Measurements from ENCODE around the gene JPH3. TPM values are rescaled to one million over a fixed set of nuclear protein-coding genes. Genes with fewer than 3 reads are reported as not detected.

JPH3 gene
- total RNA-seq, 1 experiment from 2014 or later = 39.0 TPM

DNA sequence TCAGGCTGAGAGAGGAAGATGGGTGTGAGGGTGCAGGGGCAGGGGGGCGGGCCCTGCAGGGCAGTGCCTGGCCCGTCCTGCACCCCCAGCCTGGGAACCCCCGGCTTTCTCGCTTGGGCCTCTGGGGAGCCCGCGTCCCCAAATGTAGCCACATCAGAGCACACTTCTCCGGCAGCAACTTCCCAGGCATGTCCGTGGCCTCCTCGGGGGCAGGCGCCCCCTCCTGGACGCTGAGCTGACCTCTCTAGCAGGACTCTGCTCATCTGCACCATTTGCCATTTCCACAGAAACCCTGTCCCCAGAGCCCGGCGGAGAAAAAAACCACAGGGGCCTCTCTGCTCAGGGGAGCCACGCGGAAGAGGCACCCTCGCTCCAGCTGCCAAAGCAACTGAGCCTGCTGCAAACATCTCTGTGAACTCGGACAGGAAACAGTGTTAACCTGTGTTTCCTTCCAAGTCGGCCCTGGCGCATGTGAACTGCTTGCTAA is 100.1 kb downstream of the JPH3 start:
- H3K4me1 Mint-ChIP-seq = peaks cover 8% of the 10 kb centered on the region
- ATAC-seq (peak; percentile 74), DNase-seq (ENCODE audit: low spot score) (peak; percentile 74)
- ChIA-PET POLR2A (no interaction called here), CTCF (interaction anchor here (0.6 to 3.2 kb wide), 16 partner anchors 8 to 169 kb away, joined by 3 to 13 read pairs (median 4); no protein-coding TSS in a partner anchor)
- H3K4me3 Mint-ChIP-seq = no peak overlapping the region
- no peaks in the 10 kb centered on the region for H3K9me3 Mint-ChIP-seq
- TF ChIP-seq NR1H2 (CRISPR knock-in tag; IDR thresholded peaks at IDR 0.05) = no peak
- TF ChIP-seq, protein P1, sequence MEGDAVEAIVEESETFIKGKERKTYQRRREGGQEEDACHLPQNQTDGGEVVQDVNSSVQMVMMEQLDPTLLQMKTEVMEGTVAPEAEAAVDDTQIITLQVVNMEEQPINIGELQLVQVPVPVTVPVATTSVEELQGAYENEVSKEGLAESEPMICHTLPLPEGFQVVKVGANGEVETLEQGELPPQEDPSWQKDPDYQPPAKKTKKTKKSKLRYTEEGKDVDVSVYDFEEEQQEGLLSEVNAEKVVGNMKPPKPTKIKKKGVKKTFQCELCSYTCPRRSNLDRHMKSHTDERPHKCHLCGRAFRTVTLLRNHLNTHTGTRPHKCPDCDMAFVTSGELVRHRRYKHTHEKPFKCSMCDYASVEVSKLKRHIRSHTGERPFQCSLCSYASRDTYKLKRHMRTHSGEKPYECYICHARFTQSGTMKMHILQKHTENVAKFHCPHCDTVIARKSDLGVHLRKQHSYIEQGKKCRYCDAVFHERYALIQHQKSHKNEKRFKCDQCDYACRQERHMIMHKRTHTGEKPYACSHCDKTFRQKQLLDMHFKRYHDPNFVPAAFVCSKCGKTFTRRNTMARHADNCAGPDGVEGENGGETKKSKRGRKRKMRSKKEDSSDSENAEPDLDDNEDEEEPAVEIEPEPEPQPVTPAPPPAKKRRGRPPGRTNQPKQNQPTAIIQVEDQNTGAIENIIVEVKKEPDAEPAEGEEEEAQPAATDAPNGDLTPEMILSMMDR (IDR thresholded peaks at IDR 0.05) = peak; percentile 39; the same call in 1 of the 2 replicates
- H3K27me3 Mint-ChIP-seq (ENCODE audit: low read depth) = no peaks in the 10 kb centered on the region
- peaks cover 12% of the 10 kb centered on the region for H3K36me3 Mint-ChIP-seq
- peak overlapping the region; percentile 53; the same call in 1 of the 2 replicates for H3K27ac Mint-ChIP-seq

DNA sequence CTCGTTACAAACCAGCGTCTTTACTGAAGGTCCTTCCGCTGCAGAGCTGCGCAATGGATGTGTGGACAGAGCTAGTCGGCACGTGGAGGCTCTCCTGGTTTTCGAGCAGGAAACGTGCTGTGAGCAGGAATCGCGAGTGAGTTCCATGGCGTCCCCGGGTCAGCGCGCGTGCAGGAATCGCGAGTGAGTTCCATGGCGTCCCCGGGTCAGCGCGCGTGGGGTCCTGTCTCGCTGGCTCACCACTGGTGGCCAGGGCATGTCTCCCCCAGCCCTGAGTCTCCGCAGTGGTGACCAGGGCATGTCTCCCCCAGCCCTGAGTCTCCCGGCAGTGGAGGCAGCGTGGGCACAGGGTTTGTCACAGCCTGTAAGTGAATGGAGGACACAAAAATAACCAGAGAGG is 100.8 kb downstream of the JPH3 start:
- Mint-ChIP-seq H3K4me1 (peaks cover 8% of the 10 kb centered on the region), H3K9me3 (no peaks in the 10 kb centered on the region), H3K36me3 (peaks cover 17% of the 10 kb centered on the region), H3K4me3 (no peak overlapping the region), H3K27ac (0 out of 2 replicates have a peak overlapping the region, but pooled peaks have one; percentile 84), H3K27me3 (ENCODE audit: low read depth) (no peaks in the 10 kb centered on the region)
- DNase-seq (ENCODE audit: low spot score) = no peak
- CTCF ChIA-PET = interaction anchor here (0.8 to 3.2 kb wide), 8 partner anchors 10 to 132 kb away, joined by 3 to 13 read pairs (median 8); no protein-coding TSS in a partner anchor
- POLR2A ChIA-PET = interaction anchor here (0.5 kb wide), 1 partner anchor 142 kb away, joined by 3 read pairs; no protein-coding TSS in a partner anchor
- no peak for ATAC-seq
- TF ChIP-seq, protein P2, sequence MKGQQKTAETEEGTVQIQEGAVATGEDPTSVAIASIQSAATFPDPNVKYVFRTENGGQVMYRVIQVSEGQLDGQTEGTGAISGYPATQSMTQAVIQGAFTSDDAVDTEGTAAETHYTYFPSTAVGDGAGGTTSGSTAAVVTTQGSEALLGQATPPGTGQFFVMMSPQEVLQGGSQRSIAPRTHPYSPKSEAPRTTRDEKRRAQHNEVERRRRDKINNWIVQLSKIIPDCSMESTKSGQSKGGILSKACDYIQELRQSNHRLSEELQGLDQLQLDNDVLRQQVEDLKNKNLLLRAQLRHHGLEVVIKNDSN (CRISPR knock-in tag; IDR thresholded peaks at IDR 0.05) = no peak
- TF ChIP-seq ZNF232 (CRISPR knock-in tag; IDR thresholded peaks at IDR 0.05) (no peak), JAZF1 (CRISPR knock-in tag; IDR thresholded peaks at IDR 0.05) (no peak), SMAD4 (CRISPR knock-in tag; IDR thresholded peaks at IDR 0.05) (no peak), SOX15 (CRISPR knock-in tag; IDR thresholded peaks at IDR 0.05) (no peak), NFYB (CRISPR knock-in tag; conservative IDR thresholded peaks at IDR 0.05; ENCODE audit: low read depth) (no peak)
- TF ChIP-seq, protein P3, sequence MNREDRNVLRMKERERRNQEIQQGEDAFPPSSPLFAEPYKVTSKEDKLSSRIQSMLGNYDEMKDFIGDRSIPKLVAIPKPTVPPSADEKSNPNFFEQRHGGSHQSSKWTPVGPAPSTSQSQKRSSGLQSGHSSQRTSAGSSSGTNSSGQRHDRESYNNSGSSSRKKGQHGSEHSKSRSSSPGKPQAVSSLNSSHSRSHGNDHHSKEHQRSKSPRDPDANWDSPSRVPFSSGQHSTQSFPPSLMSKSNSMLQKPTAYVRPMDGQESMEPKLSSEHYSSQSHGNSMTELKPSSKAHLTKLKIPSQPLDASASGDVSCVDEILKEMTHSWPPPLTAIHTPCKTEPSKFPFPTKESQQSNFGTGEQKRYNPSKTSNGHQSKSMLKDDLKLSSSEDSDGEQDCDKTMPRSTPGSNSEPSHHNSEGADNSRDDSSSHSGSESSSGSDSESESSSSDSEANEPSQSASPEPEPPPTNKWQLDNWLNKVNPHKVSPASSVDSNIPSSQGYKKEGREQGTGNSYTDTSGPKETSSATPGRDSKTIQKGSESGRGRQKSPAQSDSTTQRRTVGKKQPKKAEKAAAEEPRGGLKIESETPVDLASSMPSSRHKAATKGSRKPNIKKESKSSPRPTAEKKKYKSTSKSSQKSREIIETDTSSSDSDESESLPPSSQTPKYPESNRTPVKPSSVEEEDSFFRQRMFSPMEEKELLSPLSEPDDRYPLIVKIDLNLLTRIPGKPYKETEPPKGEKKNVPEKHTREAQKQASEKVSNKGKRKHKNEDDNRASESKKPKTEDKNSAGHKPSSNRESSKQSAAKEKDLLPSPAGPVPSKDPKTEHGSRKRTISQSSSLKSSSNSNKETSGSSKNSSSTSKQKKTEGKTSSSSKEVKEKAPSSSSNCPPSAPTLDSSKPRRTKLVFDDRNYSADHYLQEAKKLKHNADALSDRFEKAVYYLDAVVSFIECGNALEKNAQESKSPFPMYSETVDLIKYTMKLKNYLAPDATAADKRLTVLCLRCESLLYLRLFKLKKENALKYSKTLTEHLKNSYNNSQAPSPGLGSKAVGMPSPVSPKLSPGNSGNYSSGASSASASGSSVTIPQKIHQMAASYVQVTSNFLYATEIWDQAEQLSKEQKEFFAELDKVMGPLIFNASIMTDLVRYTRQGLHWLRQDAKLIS (CRISPR knock-in tag; IDR thresholded peaks at IDR 0.05; ENCODE audit: borderline replicate concordance) = no peak
- TF ChIP-seq, protein P4, sequence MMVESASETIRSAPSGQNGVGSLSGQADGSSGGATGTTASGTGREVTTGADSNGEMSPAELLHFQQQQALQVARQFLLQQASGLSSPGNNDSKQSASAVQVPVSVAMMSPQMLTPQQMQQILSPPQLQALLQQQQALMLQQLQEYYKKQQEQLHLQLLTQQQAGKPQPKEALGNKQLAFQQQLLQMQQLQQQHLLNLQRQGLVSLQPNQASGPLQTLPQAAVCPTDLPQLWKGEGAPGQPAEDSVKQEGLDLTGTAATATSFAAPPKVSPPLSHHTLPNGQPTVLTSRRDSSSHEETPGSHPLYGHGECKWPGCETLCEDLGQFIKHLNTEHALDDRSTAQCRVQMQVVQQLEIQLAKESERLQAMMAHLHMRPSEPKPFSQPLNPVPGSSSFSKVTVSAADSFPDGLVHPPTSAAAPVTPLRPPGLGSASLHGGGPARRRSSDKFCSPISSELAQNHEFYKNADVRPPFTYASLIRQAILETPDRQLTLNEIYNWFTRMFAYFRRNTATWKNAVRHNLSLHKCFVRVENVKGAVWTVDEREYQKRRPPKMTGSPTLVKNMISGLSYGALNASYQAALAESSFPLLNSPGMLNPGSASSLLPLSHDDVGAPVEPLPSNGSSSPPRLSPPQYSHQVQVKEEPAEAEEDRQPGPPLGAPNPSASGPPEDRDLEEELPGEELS (CRISPR knock-in tag; IDR thresholded peaks at IDR 0.05) = no peak
- TF ChIP-seq, protein P5, sequence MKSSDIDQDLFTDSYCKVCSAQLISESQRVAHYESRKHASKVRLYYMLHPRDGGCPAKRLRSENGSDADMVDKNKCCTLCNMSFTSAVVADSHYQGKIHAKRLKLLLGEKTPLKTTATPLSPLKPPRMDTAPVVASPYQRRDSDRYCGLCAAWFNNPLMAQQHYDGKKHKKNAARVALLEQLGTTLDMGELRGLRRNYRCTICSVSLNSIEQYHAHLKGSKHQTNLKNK (CRISPR knock-in tag; IDR thresholded peaks at IDR 0.05) = no peak
- TF ChIP-seq, protein P6, sequence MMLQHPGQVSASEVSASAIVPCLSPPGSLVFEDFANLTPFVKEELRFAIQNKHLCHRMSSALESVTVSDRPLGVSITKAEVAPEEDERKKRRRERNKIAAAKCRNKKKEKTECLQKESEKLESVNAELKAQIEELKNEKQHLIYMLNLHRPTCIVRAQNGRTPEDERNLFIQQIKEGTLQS (CRISPR knock-in tag; conservative IDR thresholded peaks at IDR 0.05) = no peak
- TF ChIP-seq, protein P7, sequence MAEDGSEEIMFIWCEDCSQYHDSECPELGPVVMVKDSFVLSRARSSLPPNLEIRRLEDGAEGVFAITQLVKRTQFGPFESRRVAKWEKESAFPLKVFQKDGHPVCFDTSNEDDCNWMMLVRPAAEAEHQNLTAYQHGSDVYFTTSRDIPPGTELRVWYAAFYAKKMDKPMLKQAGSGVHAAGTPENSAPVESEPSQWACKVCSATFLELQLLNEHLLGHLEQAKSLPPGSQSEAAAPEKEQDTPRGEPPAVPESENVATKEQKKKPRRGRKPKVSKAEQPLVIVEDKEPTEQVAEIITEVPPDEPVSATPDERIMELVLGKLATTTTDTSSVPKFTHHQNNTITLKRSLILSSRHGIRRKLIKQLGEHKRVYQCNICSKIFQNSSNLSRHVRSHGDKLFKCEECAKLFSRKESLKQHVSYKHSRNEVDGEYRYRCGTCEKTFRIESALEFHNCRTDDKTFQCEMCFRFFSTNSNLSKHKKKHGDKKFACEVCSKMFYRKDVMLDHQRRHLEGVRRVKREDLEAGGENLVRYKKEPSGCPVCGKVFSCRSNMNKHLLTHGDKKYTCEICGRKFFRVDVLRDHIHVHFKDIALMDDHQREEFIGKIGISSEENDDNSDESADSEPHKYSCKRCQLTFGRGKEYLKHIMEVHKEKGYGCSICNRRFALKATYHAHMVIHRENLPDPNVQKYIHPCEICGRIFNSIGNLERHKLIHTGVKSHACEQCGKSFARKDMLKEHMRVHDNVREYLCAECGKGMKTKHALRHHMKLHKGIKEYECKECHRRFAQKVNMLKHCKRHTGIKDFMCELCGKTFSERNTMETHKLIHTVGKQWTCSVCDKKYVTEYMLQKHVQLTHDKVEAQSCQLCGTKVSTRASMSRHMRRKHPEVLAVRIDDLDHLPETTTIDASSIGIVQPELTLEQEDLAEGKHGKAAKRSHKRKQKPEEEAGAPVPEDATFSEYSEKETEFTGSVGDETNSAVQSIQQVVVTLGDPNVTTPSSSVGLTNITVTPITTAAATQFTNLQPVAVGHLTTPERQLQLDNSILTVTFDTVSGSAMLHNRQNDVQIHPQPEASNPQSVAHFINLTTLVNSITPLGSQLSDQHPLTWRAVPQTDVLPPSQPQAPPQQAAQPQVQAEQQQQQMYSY (CRISPR knock-in tag; IDR thresholded peaks at IDR 0.05) = no peak
